Smooth muscle cell (in vitro differentiated cells): Measurements from ENCODE around the gene SRSF8. TPM values are rescaled to one million over a fixed set of nuclear protein-coding genes. Genes with fewer than 3 reads are reported as not detected.
"Not testable (repeated sequence)": the region's sequence is repeated elsewhere in the genome, so short reads cannot be mapped to it uniquely, and the experiment has no call there.

Source experiments
- DNase-seq: peaks from one replicate; lab custom pipeline; 2025; ENCODE audit not compliant: unreplicated experiment; lab: John Stamatoyannopoulos, UW
- H2AFZ ChIP-seq: fragments of 200-600 bp; sonication (generic); 2 replicates; pipeline ENCODE4 v1.6.0; 2016; ENCODE audit warnings: antibody characterized with exemption, low read depth, mild to moderate bottlenecking
- H3F3A ChIP-seq: fragments of 200-600 bp; sonication (generic); 2 replicates; pipeline ENCODE4 v1.6.0; 2017; ENCODE audit warnings: antibody characterized with exemption, low read depth
- H3K27ac ChIP-seq: fragments of 200-600 bp; sonication (generic); 2 replicates; pipeline ENCODE4 v1.5.1; 2016; ENCODE audit warnings: low read depth, mild to moderate bottlenecking
- H3K27me3 ChIP-seq: fragments of 200-600 bp; sonication (generic); 2 replicates; pipeline ENCODE4 v1.6.1; 2016; ENCODE audit warnings: low read depth, mild to moderate bottlenecking
- H3K36me3 ChIP-seq: fragments of 200-600 bp; sonication (generic); 2 replicates; pipeline ENCODE4 v1.5.1; 2016; ENCODE audit warnings: low read depth
- H3K4me1 ChIP-seq: fragments of 200-600 bp; sonication (generic); 2 replicates; pipeline ENCODE4 v1.5.1; 2016; ENCODE audit warnings: low read depth
- H3K4me2 ChIP-seq: fragments of 200-600 bp; sonication (generic); 2 replicates; pipeline ENCODE4 v1.6.0; 2016; ENCODE audit warnings: mild to moderate bottlenecking
- H3K4me3 ChIP-seq: fragments of 200-600 bp; sonication (generic); 2 replicates; pipeline ENCODE4 v1.5.1; 2016; ENCODE audit warnings: mild to moderate bottlenecking
- H3K79me2 ChIP-seq: fragments of 200-600 bp; sonication (generic); 2 replicates; pipeline ENCODE4 v1.6.0; 2016; ENCODE audit warnings: low read depth, mild to moderate bottlenecking
- H3K9ac ChIP-seq: fragments of 200-600 bp; sonication (generic); 2 replicates; pipeline ENCODE4 v1.6.0; 2016; ENCODE audit warnings: low read depth
- H3K9me3 ChIP-seq: fragments of 200-600 bp; sonication (generic); replicated peaks from 2 replicates; pipeline ENCODE4 v1.5.1; 2016; ENCODE audit warnings: low read depth
- H4K20me1 ChIP-seq: fragments of 200-600 bp; sonication (generic); 2 replicates; pipeline ENCODE4 v1.6.0; 2016; ENCODE audit warnings: low read depth
- CTCF ChIP-seq: fragments of 200-600 bp; sonication (generic); IDR thresholded peaks from 2 replicates; pipeline ENCODE4 v1.5.1; 2017; ENCODE audit warnings: borderline replicate concordance, mild to moderate bottlenecking, antibody characterized with exemption; ENCODE audit not compliant: insufficient read depth, poor library complexity, severe bottlenecking
- WGBS: methylation state at CpG from one replicate; pipeline ENCODE4 v1.1.7; 2016; ENCODE audit warnings: low lambda C conversion rate; 5-methylcytosine and 5-hydroxymethylcytosine counted together
- polyA plus RNA-seq: library from polyadenylated mRNA; unstranded; fragments of >200 nt; fragmentation: Nextera tagmentation; extraction: Ambion mirVana; gene quantifications from 2 replicates; pipeline ENCODE4 v1.2.1, GENCODE V29; 2016
- total RNA-seq: library from RNA; depleted of rRNA; stranded (reverse); fragments of >200 nt; gene quantifications from 2 replicates; pipeline ENCODE4 v1.2.3, GENCODE V29; 2014

Gene SRSF8
- total and polyA plus RNA-seq, 2 experiments from 2014 or later, result 40.5 to 43.5 TPM

GRCh38 chr11:95108671-95109551, 42.2 kb downstream of the SRSF8 start:
- Histone ChIP-seq H3K4me3 (no peak overlapping the region), H3K36me3 (no peaks in the 10 kb centered on the region), H3K27me3 (no peaks in the 10 kb centered on the region), H3K9ac (peak overlapping the region; percentile 33), H3K27ac (peak overlapping the region; percentile 93), H3K4me2 (peak overlapping the region; percentile 79), H3K4me1 (peaks cover 32% of the 10 kb centered on the region), H3K79me2 (peaks cover 71% of the 10 kb centered on the region), H4K20me1 (peaks cover 10% of the 10 kb centered on the region), H2AFZ (no peak overlapping the region), H3K9me3 (no peaks in the 10 kb centered on the region), H3F3A (peaks cover 32% of the 10 kb centered on the region)
- 9% methylated on average over 6 of the region's 6 CpGs for WGBS
- DNase-seq, result no peak
- no peak for TF ChIP-seq CTCF

- peaks cover 30% of the 10 kb centered on the region for H3F3A ChIP-seq
- WGBS, result 56% methylated on average over 3 of the region's 3 CpGs
- not testable (repeated sequence) for H3K4me3 ChIP-seq, H3K27me3 ChIP-seq, H3K36me3 ChIP-seq, H3K9me3 ChIP-seq, H2AFZ ChIP-seq, H3K9ac ChIP-seq, DNase-seq, H4K20me1 ChIP-seq
- H3K4me2 ChIP-seq, result peak overlapping the region; percentile 43
- peak overlapping the region; percentile 84 for H3K27ac ChIP-seq
- H3K79me2 ChIP-seq, result peaks cover 72% of the 10 kb centered on the region
- H3K4me1 ChIP-seq, result peaks cover 32% of the 10 kb centered on the region
Measured at GRCh38 chr11:95111471-95111870, 44.8 kb downstream of the SRSF8 start.

GRCh38 chr11:95111923-95112540, 45.3 kb downstream of the SRSF8 start:
- Histone ChIP-seq H3K27me3 (no peaks in the 10 kb centered on the region), H3K4me1 (peaks cover 31% of the 10 kb centered on the region), H3K4me3 (no peak overlapping the region), H3K9ac (no peak overlapping the region), H3K27ac (peak overlapping the region; percentile 84), H3K79me2 (peaks cover 72% of the 10 kb centered on the region), H3F3A (peaks cover 24% of the 10 kb centered on the region), H3K9me3 (no peaks in the 10 kb centered on the region), H2AFZ (no peak overlapping the region), H3K36me3 (no peaks in the 10 kb centered on the region), H3K4me2 (peak overlapping the region; percentile 43), H4K20me1 (peaks cover 10% of the 10 kb centered on the region)
- WGBS, result 60% methylated on average over 3 of the region's 3 CpGs
- no peak for TF ChIP-seq CTCF
- no peak for DNase-seq

GRCh38 chr11:95115597-95115996, 48.9 kb downstream of the SRSF8 start:
- no peaks in the 10 kb centered on the region for H3K36me3 ChIP-seq
- no peaks in the 10 kb centered on the region for H3K27me3 ChIP-seq
- H2AFZ ChIP-seq, result no peak overlapping the region
- peaks cover 9% of the 10 kb centered on the region for H3K4me1 ChIP-seq
- peaks cover 5% of the 10 kb centered on the region for H3F3A ChIP-seq
- H3K4me2 ChIP-seq, result no peak overlapping the region
- 94% methylated on average over 1 of the region's 1 CpG for WGBS
- H4K20me1 ChIP-seq, result peaks cover 10% of the 10 kb centered on the region
- TF ChIP-seq CTCF, result no peak
- no peaks in the 10 kb centered on the region for H3K9me3 ChIP-seq
- H3K4me3 ChIP-seq, result no peak overlapping the region
- H3K79me2 ChIP-seq, result peaks cover 98% of the 10 kb centered on the region
- no peak overlapping the region for H3K27ac ChIP-seq
- H3K9ac ChIP-seq, result no peak overlapping the region
- no peak for DNase-seq
